WERI-Rb-1 (cell line): ENCODE results near the gene USP20.
A peak's percentile ranks its signal among the peaks of the same experiment; 100 is the strongest.

Source experiments
- DNase-seq: peaks from one replicate; pipeline ENCODE4 v3.0.0-alpha.2; 2020
- H3K27ac ChIP-seq: fragments of 250-450 bp; sonication (Bioruptor Pico); 2 replicates; pipeline ENCODE4 v1.5.1; 2020; ENCODE audit warnings: mild to moderate bottlenecking, moderate library complexity
- H3K27me3 ChIP-seq: fragments of 250-450 bp; sonication (Bioruptor Pico); 2 replicates; pipeline ENCODE4 v1.5.1; 2021; ENCODE audit warnings: mild to moderate bottlenecking, low read depth, moderate library complexity; ENCODE audit not compliant: insufficient read depth, severe bottlenecking
- H3K36me3 ChIP-seq: fragments of 250-450 bp; sonication (Bioruptor Pico); 2 replicates; pipeline ENCODE4 v1.5.1; 2020; ENCODE audit warnings: mild to moderate bottlenecking, moderate library complexity
- H3K4me3 ChIP-seq: 2 replicates; pipeline ENCODE4 v1.5.1; 2011; ENCODE audit warnings: low read depth, mild to moderate bottlenecking, control low read depth, low read length
- H3K9me3 ChIP-seq: fragments of 250-450 bp; sonication (Bioruptor Pico); 2 replicates; pipeline ENCODE4 v1.5.1; 2021; ENCODE audit warnings: mild to moderate bottlenecking, moderate library complexity; ENCODE audit not compliant: severe bottlenecking
- CTCF ChIP-seq: IDR thresholded peaks from 2 replicates; pipeline ENCODE4 v1.5.1; 2011; ENCODE audit warnings: low read depth, mild to moderate bottlenecking, control low read depth, inconsistent platforms, low read length

Gene USP20

GRCh38 chr9:129801504-129801903, 33.8 kb upstream of the USP20 start:
- Histone ChIP-seq H3K27ac (no peak overlapping the region), H3K9me3 (no peaks in the 10 kb centered on the region), H3K4me3 (no peak overlapping the region), H3K27me3 (no peaks in the 10 kb centered on the region), H3K36me3 (peaks cover 19% of the 10 kb centered on the region)
- no peak for DNase-seq
- TF ChIP-seq CTCF, result no peak

GRCh38 chr9:129802833-129803675, 32.2 kb upstream of the USP20 start, which contains the start of gene TOR1B:
TOR1B (plus strand) TSS chr9:129803184; CDS start chr9:129803213, 29 bp downstream.
- Histone ChIP-seq H3K27me3 (no peaks in the 10 kb centered on the region), H3K4me3 (peak within 1 kb of the TSS; percentile 80), H3K27ac (peak within 1 kb of the TSS; percentile 46), H3K36me3 (peaks cover 27% of the 10 kb centered on the region), H3K9me3 (no peaks in the 10 kb centered on the region)
- TF ChIP-seq CTCF, result no peak
- DNase-seq, result peak; percentile 96

- peak; percentile 24 for DNase-seq
- Histone ChIP-seq H3K36me3 (peaks cover 28% of the 10 kb centered on the region), H3K27me3 (no peaks in the 10 kb centered on the region), H3K27ac (no peak overlapping the region), H3K9me3 (no peaks in the 10 kb centered on the region), H3K4me3 (peak overlapping the region; percentile 80)
- TF ChIP-seq CTCF, result no peak
Observed at GRCh38 chr9:129803676-129804060, 31.6 kb upstream of the USP20 start.

- no peak overlapping the region for H3K27ac ChIP-seq
- no peaks in the 10 kb centered on the region for H3K27me3 ChIP-seq
- DNase-seq, result no peak
- no peak for TF ChIP-seq CTCF
- peaks cover 50% of the 10 kb centered on the region for H3K36me3 ChIP-seq
- H3K9me3 ChIP-seq, result no peaks in the 10 kb centered on the region
- no peak overlapping the region for H3K4me3 ChIP-seq
Observed at GRCh38 chr9:129806061-129806460, 29.2 kb upstream of the USP20 start.

GRCh38 chr9:129809346-129809745, 25.9 kb upstream of the USP20 start:
- Histone ChIP-seq H3K27ac (no peak overlapping the region), H3K9me3 (no peaks in the 10 kb centered on the region), H3K27me3 (no peaks in the 10 kb centered on the region), H3K36me3 (peaks cover 59% of the 10 kb centered on the region), H3K4me3 (no peak overlapping the region)
- DNase-seq, result no peak
- TF ChIP-seq CTCF, result no peak
